RWPE2 (cell line): Measurements from ENCODE around the gene MT3.
"Not testable (repeated sequence)": the region's sequence is repeated elsewhere in the genome, so short reads cannot be mapped to it uniquely, and the experiment has no call there.

Source experiments
- ATAC-seq: fragments of 200-7000 bp; cut with Tn5 transposase; 3 replicates; pipeline ENCODE4 v1.9.1; 2021; ENCODE audit warnings: low read depth
- DNase-seq: peaks from one replicate; pipeline ENCODE4 v3.0.0-alpha.2; 2020; ENCODE audit warnings: low spot score
- H3K27ac ChIP-seq: fragments of 450-650 bp; 2 replicates; pipeline ENCODE4 v1.5.1; 2017; ENCODE audit warnings: mild to moderate bottlenecking; ENCODE audit not compliant: poor library complexity, severe bottlenecking
- H3K27me3 ChIP-seq: fragments of 250-450 bp; sonication (Bioruptor Pico); 2 replicates; pipeline ENCODE4 v1.5.1; 2021; ENCODE audit warnings: mild to moderate bottlenecking, moderate library complexity; ENCODE audit not compliant: insufficient read depth, poor library complexity, severe bottlenecking
- H3K36me3 ChIP-seq: fragments of 250-450 bp; sonication (Bioruptor Pico); 2 replicates; pipeline ENCODE4 v1.5.1; 2020; ENCODE audit warnings: low read depth, mild to moderate bottlenecking, moderate library complexity
- H3K4me1 ChIP-seq: fragments of 250-450 bp; sonication (Bioruptor Pico); 2 replicates; pipeline ENCODE4 v1.5.1; 2021; ENCODE audit warnings: mild to moderate bottlenecking, moderate library complexity; ENCODE audit not compliant: insufficient read depth, poor library complexity, severe bottlenecking
- H3K4me3 ChIP-seq: fragments of 250-450 bp; sonication (Bioruptor Pico); 2 replicates; pipeline ENCODE4 v1.5.1; 2021; ENCODE audit warnings: mild to moderate bottlenecking, moderate library complexity; ENCODE audit not compliant: severe bottlenecking
- H3K9me3 ChIP-seq: fragments of 250-450 bp; sonication (Bioruptor Pico); 2 replicates; pipeline ENCODE4 v1.5.1; 2021; ENCODE audit warnings: mild to moderate bottlenecking, moderate library complexity; ENCODE audit not compliant: severe bottlenecking
- TF ChIP-seq, protein P1 (sequence below): fragments of 450-650 bp; IDR thresholded peaks from one replicate; pipeline ENCODE4 v1.5.1; 2017; ENCODE audit warnings: mild to moderate bottlenecking, moderate library complexity; ENCODE audit not compliant: poor library complexity, severe bottlenecking

The MT3 gene

DNA sequence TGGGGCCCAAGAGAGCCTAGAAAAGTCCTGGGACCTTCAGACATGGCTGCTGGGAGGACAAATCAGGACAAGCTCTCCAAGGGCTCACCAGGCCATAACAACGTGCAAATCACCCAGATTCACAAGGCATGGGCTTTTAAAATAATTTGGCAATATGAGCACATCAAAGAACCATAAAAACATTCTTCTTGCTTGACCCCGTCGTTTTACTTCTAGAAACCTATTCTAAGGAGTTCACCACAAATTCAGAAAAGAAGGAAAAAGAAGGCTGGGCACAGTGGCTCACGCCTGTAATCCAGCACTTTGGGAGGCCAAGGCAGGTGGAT lies 12.1 kb upstream of the MT3 start:
- Histone ChIP-seq H3K36me3 (no peaks in the 10 kb centered on the region), H3K4me1 (peaks cover 5% of the 10 kb centered on the region), H3K27me3 (no peaks in the 10 kb centered on the region), H3K4me3 (no peak overlapping the region), H3K9me3 (no peaks in the 10 kb centered on the region), H3K27ac (no peak overlapping the region)
- TF ChIP-seq, protein P1, sequence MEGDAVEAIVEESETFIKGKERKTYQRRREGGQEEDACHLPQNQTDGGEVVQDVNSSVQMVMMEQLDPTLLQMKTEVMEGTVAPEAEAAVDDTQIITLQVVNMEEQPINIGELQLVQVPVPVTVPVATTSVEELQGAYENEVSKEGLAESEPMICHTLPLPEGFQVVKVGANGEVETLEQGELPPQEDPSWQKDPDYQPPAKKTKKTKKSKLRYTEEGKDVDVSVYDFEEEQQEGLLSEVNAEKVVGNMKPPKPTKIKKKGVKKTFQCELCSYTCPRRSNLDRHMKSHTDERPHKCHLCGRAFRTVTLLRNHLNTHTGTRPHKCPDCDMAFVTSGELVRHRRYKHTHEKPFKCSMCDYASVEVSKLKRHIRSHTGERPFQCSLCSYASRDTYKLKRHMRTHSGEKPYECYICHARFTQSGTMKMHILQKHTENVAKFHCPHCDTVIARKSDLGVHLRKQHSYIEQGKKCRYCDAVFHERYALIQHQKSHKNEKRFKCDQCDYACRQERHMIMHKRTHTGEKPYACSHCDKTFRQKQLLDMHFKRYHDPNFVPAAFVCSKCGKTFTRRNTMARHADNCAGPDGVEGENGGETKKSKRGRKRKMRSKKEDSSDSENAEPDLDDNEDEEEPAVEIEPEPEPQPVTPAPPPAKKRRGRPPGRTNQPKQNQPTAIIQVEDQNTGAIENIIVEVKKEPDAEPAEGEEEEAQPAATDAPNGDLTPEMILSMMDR = peak; percentile 34
- DNase-seq (no peak), ATAC-seq (no peak)

DNA sequence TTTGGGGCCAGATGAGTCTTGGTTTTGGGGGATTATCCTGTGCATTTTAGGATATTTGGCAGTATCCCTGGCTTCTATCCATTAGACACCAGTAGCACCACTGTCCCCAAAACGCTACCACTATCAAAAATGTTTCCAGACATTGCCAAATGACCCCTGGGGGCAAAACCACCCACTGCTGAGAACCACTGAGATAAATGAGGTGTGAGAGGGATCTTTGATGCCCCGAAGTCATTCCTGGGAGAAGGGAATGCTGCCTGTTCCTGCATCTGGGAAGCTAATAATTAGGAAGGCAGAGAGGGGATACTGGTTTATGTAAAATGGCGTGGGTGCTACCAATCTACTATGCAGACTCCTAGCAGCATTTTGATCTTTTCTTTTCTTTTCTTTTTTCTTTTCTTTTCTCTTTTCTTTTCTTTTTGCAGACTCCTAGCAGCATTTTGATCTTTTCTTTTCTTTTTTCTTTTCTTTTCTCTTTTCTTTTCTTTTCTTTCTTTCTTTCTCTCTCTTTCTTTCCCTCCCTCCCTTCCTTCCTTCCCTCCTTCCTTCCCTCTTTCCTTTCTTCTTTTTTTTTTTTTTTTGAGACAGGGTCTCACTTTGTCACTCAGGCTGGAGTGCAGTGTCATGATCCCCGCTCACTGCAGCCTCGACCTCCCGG lies 8.8 kb upstream of the MT3 start:
- Histone ChIP-seq H3K36me3 (no peaks in the 10 kb centered on the region), H3K27ac (no peak overlapping the region), H3K4me1 (peaks cover 5% of the 10 kb centered on the region), H3K4me3 (no peak overlapping the region), H3K9me3 (no peaks in the 10 kb centered on the region), H3K27me3 (no peaks in the 10 kb centered on the region)
- DNase-seq (no peak), ATAC-seq (no peak)
- TF ChIP-seq, protein P1 = no peak

DNA sequence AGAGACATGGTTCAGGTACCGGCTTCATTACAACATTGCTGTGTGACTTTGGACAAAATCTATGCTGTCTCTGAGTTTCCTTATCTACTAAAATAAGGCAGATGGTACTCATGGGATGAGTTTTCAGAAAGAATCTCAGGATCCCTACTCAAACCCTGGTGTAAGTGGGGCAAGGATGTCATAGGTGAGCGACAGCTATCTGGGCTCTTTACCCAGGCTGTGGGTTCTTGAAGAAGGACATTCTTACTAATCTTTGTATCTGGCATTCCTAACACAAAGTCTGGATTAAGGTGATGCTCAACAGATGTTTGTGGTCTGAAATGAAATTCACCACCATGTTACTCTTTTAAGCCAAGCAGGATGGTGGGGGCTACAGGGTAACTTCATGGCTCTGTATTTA lies 6.4 kb upstream of the MT3 start:
- H3K9me3 ChIP-seq, H3K27me3 ChIP-seq, DNase-seq, ATAC-seq, H3K36me3 ChIP-seq, H3K4me1 ChIP-seq, H3K4me3 ChIP-seq, H3K27ac ChIP-seq: not testable (repeated sequence)

DNA sequence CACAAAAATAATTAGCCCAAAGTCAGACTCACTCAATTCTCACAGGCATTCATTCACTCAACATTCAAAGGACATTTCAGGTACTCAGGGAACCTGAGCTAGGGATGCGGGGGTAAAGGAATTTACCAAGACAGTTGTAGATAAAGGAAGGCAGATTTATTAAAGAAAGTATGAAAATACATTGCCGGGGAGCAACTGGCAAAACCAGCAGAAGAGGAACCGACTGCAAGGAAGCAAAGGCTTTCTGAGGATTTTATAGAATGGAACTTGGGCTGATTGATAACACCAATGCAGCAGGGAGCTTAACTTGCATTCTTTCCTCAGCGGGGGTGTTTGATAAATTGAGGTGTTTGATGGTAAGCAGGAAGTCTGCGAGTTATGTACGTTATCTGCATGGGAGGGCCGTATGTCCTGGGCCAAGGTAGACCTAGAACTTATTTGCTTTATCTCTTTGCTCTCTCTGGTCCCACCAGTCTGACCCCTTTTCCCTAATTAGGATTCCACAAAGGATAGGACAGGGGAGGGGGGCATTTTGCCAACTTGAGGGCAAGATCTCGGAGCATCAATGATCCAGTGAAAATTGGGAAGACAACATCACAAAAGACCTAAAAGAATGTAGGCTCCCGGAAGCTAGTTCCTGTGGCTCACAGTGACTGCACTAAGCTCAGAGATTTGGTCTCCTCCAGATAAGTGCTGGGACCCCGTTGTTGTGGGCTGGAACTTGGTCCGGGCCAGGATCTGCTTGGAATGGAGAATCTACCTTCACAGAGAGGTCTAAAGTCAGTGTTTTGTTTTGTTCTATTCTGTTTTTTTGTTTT lies 5.8 kb upstream of the MT3 start:
- H3K4me1 ChIP-seq = no peaks in the 10 kb centered on the region
- H3K27me3 ChIP-seq = no peaks in the 10 kb centered on the region
- ATAC-seq (no peak), DNase-seq (no peak)
- no peak overlapping the region for H3K4me3 ChIP-seq
- no peaks in the 10 kb centered on the region for H3K36me3 ChIP-seq
- no peaks in the 10 kb centered on the region for H3K9me3 ChIP-seq
- TF ChIP-seq, protein P1 = no peak
- no peak overlapping the region for H3K27ac ChIP-seq

DNA sequence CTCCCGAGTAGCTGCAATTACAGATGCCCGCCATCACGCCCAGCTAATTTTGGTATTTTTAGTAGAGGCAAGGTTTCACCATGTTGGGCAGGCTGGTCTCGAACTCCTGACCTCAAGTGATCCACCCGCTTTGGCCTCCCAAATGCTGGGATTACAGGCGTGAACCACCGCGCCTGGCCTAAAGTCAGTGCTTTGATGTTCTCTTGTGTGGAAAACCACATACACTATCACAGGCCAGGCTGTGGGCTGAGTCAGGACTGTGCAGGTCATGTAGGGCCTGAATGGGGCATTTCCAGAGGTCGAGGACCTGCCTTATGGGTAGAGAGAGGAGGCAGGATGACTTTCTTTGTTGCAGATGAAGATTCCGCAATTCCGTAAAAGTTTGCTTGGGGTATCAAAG lies 5.1 kb upstream of the MT3 start:
- peaks cover 7% of the 10 kb centered on the region for H3K27me3 ChIP-seq
- TF ChIP-seq, protein P1 = no peak
- no peaks in the 10 kb centered on the region for H3K4me1 ChIP-seq
- no peak overlapping the region for H3K4me3 ChIP-seq
- DNase-seq (no peak), ATAC-seq (no peak)
- no peaks in the 10 kb centered on the region for H3K36me3 ChIP-seq
- H3K9me3 ChIP-seq = no peaks in the 10 kb centered on the region
- H3K27ac ChIP-seq = no peak overlapping the region
